ENCODE data around the gene FLYWCH1.

Gene FLYWCH1

DNA sequence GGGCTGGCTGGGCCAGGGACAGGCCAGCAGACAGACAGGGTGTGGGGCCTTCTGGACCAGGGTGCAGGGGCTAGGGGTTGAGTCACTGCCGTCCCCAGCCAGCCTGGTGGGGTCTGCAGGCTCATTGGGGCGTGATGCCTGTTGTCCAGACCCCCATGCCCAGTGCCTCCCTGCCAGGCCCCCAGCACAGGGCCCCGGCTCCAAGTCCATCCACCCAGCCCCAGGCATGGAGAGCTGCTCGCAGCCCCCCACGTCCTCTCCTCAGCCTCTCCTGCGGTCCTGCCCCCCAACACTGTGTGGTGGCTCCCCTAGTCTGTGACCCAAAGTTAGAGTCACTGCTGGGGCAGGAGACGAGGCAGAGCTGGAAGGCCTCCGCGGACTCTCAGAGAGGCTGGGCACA, 75.6 kb downstream of the FLYWCH1 start:
- DNase-seq: no peak

GRCh38 chr16:2987833-2988232, 76.1 kb downstream of the FLYWCH1 start:
- no peak for DNase-seq

GRCh38 chr16:2988590-2989099, 76.9 kb downstream of the FLYWCH1 start:
- DNase-seq: no peak

DNA sequence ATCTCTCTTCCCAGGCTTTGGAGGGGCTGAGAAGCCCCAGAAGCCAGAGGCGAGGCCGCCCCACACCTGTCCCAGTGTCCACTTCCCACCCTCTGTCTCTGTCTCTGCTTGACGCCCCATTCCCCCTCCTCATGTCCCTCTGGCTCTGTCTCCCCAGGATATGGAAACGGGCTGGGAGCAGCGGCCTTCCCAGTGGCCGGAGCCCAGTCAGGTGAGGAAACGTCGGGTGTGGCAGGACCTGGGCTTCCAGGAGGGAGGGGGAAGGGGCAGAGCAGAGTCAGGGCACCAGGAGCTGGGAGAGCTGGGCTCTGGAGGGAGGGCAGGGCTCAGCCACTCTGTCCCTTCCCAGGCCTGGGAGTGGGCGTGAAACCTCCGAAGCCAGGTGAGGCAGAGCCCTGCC, 79.2 kb downstream of the FLYWCH1 start:
- DNase-seq: no peak

DNA sequence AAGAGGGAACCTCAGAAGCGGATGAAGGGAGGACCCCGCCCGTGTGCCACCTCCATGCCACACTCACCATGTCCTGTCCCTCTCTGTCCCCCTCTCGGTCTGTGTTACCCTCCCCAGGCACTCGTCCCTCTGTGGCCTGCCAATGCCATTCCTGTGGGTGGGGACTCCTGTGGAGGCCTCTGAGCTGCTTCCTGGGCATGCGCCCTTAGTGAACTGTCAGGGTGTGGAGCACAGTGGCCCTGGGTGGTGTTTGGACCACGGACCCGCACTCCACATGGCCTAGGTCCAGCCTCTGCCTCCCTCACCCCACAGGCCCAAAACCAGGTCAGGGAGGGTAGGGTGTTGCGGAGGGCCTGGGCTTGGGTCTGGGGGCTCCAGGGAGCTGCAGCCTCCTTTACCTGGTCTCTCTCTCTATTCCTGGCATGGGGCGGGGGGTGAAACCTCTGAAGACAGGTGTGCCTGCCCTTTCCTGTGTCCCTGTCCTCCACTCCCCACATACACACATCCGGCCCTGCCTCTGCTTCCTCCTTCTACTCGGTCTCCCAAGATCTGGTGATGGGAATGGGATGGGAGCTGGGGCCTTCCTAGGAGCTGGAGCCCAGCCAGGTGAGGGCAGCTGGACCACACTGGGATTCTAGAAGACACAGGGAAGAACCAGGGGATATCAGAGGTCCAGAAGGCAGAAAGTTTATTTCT, 80.0 kb downstream of the FLYWCH1 start:
- no peak for DNase-seq

GRCh38 chr16:2992383-2993081, 80.8 kb downstream of the FLYWCH1 start:
- DNase-seq: no peak

- no peak for DNase-seq
Measured at GRCh38 chr16:2996298-2996697, 84.6 kb downstream of the FLYWCH1 start.

DNA sequence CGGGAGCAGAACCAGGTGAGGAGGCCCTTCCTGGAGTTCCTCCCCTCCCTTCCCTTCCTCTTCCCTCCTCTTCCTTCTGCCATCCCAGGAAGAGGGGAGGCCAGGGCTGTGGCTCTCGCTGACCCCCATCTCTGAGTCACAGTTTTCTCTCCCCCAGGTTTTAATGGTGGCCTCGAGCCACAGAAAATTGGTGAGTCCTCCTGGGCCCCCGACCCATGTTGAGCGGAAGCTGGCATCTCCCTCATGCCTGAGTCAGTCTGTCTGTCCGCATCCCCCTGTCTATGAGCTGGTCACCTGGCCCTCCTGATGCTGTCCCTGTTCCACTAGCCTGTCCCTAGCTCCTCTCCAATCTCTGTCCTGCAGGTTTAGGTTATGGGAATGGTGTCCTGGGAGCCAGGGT, 88.2 kb downstream of the FLYWCH1 start:
- no peak for DNase-seq

GRCh38 chr16:3000540-3000939, 88.8 kb downstream of the FLYWCH1 start:
- no peak for DNase-seq
